ENCODE results near the gene SLC2A10.
"Not testable (repeated sequence)": the region's sequence is repeated elsewhere in the genome, so short reads cannot be mapped to it uniquely, and the experiment has no call there.

The SLC2A10 gene

GRCh38 chr20:46674253-46675083, 35.0 kb upstream of the SLC2A10 start:
- TF ChIP-seq ZNF514 (tag by site-specific recombination; IDR thresholded peaks at IDR 0.05) = no peak
- TF ChIP-seq ZNF707 (tag by site-specific recombination; IDR thresholded peaks at IDR 0.05) = no peak
- no peak for TF ChIP-seq ZBTB21 (tag by site-specific recombination; IDR thresholded peaks at IDR 0.05)
- TF ChIP-seq, protein P1, sequence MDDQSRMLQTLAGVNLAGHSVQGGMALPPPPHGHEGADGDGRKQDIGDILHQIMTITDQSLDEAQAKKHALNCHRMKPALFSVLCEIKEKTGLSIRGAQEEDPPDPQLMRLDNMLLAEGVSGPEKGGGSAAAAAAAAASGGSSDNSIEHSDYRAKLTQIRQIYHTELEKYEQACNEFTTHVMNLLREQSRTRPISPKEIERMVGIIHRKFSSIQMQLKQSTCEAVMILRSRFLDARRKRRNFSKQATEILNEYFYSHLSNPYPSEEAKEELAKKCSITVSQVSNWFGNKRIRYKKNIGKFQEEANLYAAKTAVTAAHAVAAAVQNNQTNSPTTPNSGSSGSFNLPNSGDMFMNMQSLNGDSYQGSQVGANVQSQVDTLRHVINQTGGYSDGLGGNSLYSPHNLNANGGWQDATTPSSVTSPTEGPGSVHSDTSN (CRISPR knock-in tag; IDR thresholded peaks at IDR 0.05) = no peak
- no peak for TF ChIP-seq ZNF521 (tag by site-specific recombination; IDR thresholded peaks at IDR 0.05)
- TF ChIP-seq ZNF341 (tag by site-specific recombination; IDR thresholded peaks at IDR 0.05; ENCODE audit: low read depth) = no peak
- TF ChIP-seq ZNF768 (tag by site-specific recombination; IDR thresholded peaks at IDR 0.05) = no peak
- TF ChIP-seq ZNF600 (tag by site-specific recombination; IDR thresholded peaks at IDR 0.05) = no peak
- TF ChIP-seq ZFHX2 (tag by site-specific recombination; conservative IDR thresholded peaks at IDR 0.05) = no peak
- no peak for TF ChIP-seq ZNF624 (tag by site-specific recombination; IDR thresholded peaks at IDR 0.05)
- TF ChIP-seq ZNF645 (tag by site-specific recombination; IDR thresholded peaks at IDR 0.05) = no peak
- TF ChIP-seq BCL6B (tag by site-specific recombination; IDR thresholded peaks at IDR 0.05) = no peak
- no peak for TF ChIP-seq ZNF391 (tag by site-specific recombination; IDR thresholded peaks at IDR 0.05; ENCODE audit: borderline replicate concordance, low read depth)
- TF ChIP-seq, protein P2, sequence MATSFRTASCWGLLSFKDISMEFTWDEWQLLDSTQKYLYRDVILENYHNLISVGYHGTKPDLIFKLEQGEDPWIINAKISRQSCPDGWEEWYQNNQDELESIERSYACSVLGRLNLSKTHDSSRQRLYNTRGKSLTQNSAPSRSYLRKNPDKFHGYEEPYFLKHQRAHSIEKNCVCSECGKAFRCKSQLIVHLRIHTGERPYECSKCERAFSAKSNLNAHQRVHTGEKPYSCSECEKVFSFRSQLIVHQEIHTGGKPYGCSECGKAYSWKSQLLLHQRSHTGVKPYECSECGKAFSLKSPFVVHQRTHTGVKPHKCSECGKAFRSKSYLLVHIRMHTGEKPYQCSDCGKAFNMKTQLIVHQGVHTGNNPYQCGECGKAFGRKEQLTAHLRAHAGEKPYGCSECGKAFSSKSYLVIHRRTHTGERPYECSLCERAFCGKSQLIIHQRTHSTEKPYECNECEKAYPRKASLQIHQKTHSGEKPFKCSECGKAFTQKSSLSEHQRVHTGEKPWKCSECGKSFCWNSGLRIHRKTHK (tag by site-specific recombination; IDR thresholded peaks at IDR 0.05) = no peak
- Histone ChIP-seq H3K4me1 (ENCODE audit: control insufficient read depth, insufficient read depth, low read length) (no peaks in the 10 kb centered on the region), H3K9me3 (ENCODE audit: control insufficient read depth, insufficient read depth, low read depth, low read length) (no peaks in the 10 kb centered on the region), H3K4me3 (ENCODE audit: low read depth, low read length) (no peak overlapping the region), H3K27ac (ENCODE audit: extremely low read depth, low read depth, low read length) (no peak overlapping the region), H3K36me3 (ENCODE audit: control insufficient read depth in 2 of 2, insufficient read depth in 1 of 2, low read length in 2 of 2) (no peaks in the 10 kb centered on the region)
- ChIA-PET CTCF (interaction anchor here (0.6 kb wide), 1 partner anchor 1818 kb away, joined by 3 read pairs; no protein-coding TSS in a partner anchor), POLR2A (interaction anchor here (0.6 kb wide), 1 partner anchor 79 kb away, joined by 3 read pairs; no protein-coding TSS in a partner anchor)

- H3K4me1 ChIP-seq (ENCODE audit: control insufficient read depth, insufficient read depth, low read length); POLR2A ChIA-PET; H3K27ac ChIP-seq (ENCODE audit: extremely low read depth, low read depth, low read length); H3K9me3 ChIP-seq (ENCODE audit: control insufficient read depth, insufficient read depth, low read depth, low read length); H3K4me3 ChIP-seq (ENCODE audit: low read depth, low read length); H3K36me3 ChIP-seq (ENCODE audit: control insufficient read depth in 2 of 2, insufficient read depth in 1 of 2, low read length in 2 of 2): not testable (repeated sequence)
- CTCF ChIA-PET = interaction anchor here (0.7 kb wide), 1 partner anchor 12 kb away, joined by 3 read pairs; no protein-coding TSS in a partner anchor
These were observed 32.7 kb upstream of the SLC2A10 start for GRCh38 chr20:46676649-46677316.

GRCh38 chr20:46677608-46678007, 31.8 kb upstream of the SLC2A10 start:
- H3K9me3 ChIP-seq (ENCODE audit: control insufficient read depth, insufficient read depth, low read depth, low read length) = no peaks in the 10 kb centered on the region
- H3K27ac ChIP-seq (ENCODE audit: extremely low read depth, low read depth, low read length) = no peak overlapping the region
- POLR2A ChIA-PET = no interaction called here
- H3K4me3 ChIP-seq (ENCODE audit: low read depth, low read length) = no peak overlapping the region
- CTCF ChIA-PET = no interaction called here
- no peaks in the 10 kb centered on the region for H3K4me1 ChIP-seq (ENCODE audit: control insufficient read depth, insufficient read depth, low read length)
- H3K36me3 ChIP-seq (ENCODE audit: control insufficient read depth in 2 of 2, insufficient read depth in 1 of 2, low read length in 2 of 2) = peaks cover 0 to 10% of the 10 kb centered on the region in 2 experiments; a peak in 1 of 3 replicates
- TF ChIP-seq HOXA7 (CRISPR knock-in tag; IDR thresholded peaks at IDR 0.05; ENCODE audit: borderline replicate concordance) = no peak
- no peak for TF ChIP-seq ZNF792 (tag by site-specific recombination; IDR thresholded peaks at IDR 0.05)
- TF ChIP-seq ZNF24 (tag by site-specific recombination; IDR thresholded peaks at IDR 0.05) = no peak
- no peak for TF ChIP-seq ZNF501 (tag by site-specific recombination; IDR thresholded peaks at IDR 0.05)
- no peak for TF ChIP-seq HOXD13 (CRISPR knock-in tag; IDR thresholded peaks at IDR 0.05; ENCODE audit: borderline replicate concordance)
- no peak for TF ChIP-seq ZBTB7A (tag by site-specific recombination; IDR thresholded peaks at IDR 0.05; ENCODE audit: low read depth)
- TF ChIP-seq ZNF530 (tag by site-specific recombination; IDR thresholded peaks at IDR 0.05; ENCODE audit: low read depth) = no peak
- TF ChIP-seq PRDM1 (tag by site-specific recombination; IDR thresholded peaks at IDR 0.05) = no peak
- TF ChIP-seq FEZF1 (tag by site-specific recombination; IDR thresholded peaks at IDR 0.05) = no peak
